HL-60 (cell line): Measurements from ENCODE around the gene CTSC.
A peak's percentile ranks its signal among the peaks of the same experiment; 100 is the strongest.

ENCODE experiments used
- DNase-seq, 2 experiments: peaks; one replicate each; pipeline ENCODE4 v3.0.0-alpha.2; 2010 to 2020; ENCODE audit warnings: low read depth in 1 of 2, low spot score in 1 of 2
- H3K27ac ChIP-seq: fragments of 250-450 bp; sonication (Bioruptor Pico); replicated peaks from 2 replicates; pipeline ENCODE4 v1.5.1; 2020; ENCODE audit warnings: mild to moderate bottlenecking, moderate library complexity
- H3K27me3 ChIP-seq: fragments of 250-450 bp; sonication (Bioruptor Pico); 2 replicates; pipeline ENCODE4 v1.5.1; 2021; ENCODE audit warnings: mild to moderate bottlenecking, moderate library complexity; ENCODE audit not compliant: insufficient read depth, poor library complexity, severe bottlenecking
- H3K4me3 ChIP-seq: replicated peaks from 2 replicates; pipeline ENCODE4 v1.5.1; 2011; ENCODE audit warnings: mild to moderate bottlenecking, control low read depth, low read length; ENCODE audit not compliant: insufficient read depth
- CTCF ChIP-seq: IDR thresholded peaks from one replicate; pipeline ENCODE4 v1.5.1; 2011; ENCODE audit warnings: low read length, control low read depth, inconsistent platforms; ENCODE audit not compliant: insufficient read depth
- GABPA ChIP-seq: IDR thresholded peaks from 2 replicates; pipeline ENCODE4 v1.6.1; 2012; ENCODE audit warnings: low read depth
- POLR2AphosphoS5 ChIP-seq: IDR thresholded peaks from 2 replicates; pipeline ENCODE4 v1.6.1; 2012; ENCODE audit warnings: low read depth
- REST ChIP-seq: IDR thresholded peaks from 2 replicates; pipeline ENCODE4 v1.6.1; 2012; ENCODE audit warnings: low read depth; ENCODE audit not compliant: insufficient replicate concordance
- SPI1 ChIP-seq: IDR thresholded peaks from 2 replicates; pipeline ENCODE4 v1.6.1; 2012; ENCODE audit warnings: low read depth, mild to moderate bottlenecking, borderline replicate concordance

CTSC gene

GRCh38 chr11:88357323-88358039 lies 19.9 kb upstream of the CTSC start:
- TF ChIP-seq CTCF, result no peak
- TF ChIP-seq POLR2AphosphoS5, result no peak
- no peak for TF ChIP-seq GABPA
- no peak for TF ChIP-seq SPI1
- no peak for TF ChIP-seq REST
- DNase-seq, result no peak
- H3K27me3 ChIP-seq, result no peaks in the 10 kb centered on the region
- peak overlapping the region; percentile 40 for H3K27ac ChIP-seq
- no peak overlapping the region for H3K4me3 ChIP-seq

DNA sequence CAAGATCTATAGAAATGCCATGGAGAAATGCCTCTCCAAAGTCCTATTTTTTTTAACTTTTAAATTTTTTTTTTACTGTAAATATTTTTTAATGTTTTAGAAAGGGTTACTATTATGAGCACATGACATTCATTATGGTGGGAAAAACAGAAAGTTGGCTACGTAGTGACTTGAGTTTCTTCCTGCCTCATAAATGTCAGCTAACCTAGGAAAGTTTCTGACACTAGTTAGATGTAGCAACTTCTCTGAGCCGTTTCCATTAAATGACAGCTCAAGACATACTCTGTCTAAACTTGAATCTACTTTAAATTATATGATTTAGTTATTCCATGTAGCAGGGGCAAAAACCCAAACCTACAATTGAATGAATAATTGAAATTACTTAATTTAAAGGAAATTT lies 18.4 kb upstream of the CTSC start:
- H3K4me3 ChIP-seq, result no peak overlapping the region
- peak overlapping the region; percentile 60 for H3K27ac ChIP-seq
- H3K27me3 ChIP-seq, result no peaks in the 10 kb centered on the region
- no peak for DNase-seq
- TF ChIP-seq POLR2AphosphoS5, result no peak
- no peak for TF ChIP-seq CTCF
- TF ChIP-seq SPI1, result no peak

- DNase-seq, result no peak
- TF ChIP-seq REST (no peak), GABPA (no peak), SPI1 (peak; percentile 93), CTCF (no peak), POLR2AphosphoS5 (no peak)
- H3K27ac ChIP-seq, result no peak overlapping the region; the same call in 1 of the 2 replicates
- H3K4me3 ChIP-seq, result no peak overlapping the region
- H3K27me3 ChIP-seq, result no peaks in the 10 kb centered on the region
Measured at GRCh38 chr11:88354912-88355311, 17.4 kb upstream of the CTSC start.
